GM12878 (cell line): ENCODE measurements around the gene ATN1. TPM values are rescaled to one million over a fixed set of nuclear protein-coding genes. Genes with fewer than 3 reads are reported as not detected.

ENCODE experiments used
- ASH2L ChIP-seq: fragments of 300-600, 200-600 bp; sonication (generic); IDR thresholded peaks from 2 replicates; pipeline ENCODE4 v1.6.1; 2017; ENCODE audit warnings: low read depth, mild to moderate bottlenecking, borderline replicate concordance
- BACH1 ChIP-seq: fragments of 450-650 bp; IDR thresholded peaks from 2 replicates; pipeline ENCODE4 v1.6.1; 2017; ENCODE audit warnings: mild to moderate bottlenecking, borderline replicate concordance
- CTCF ChIP-seq, 3 experiments: IDR thresholded peaks in 2 of 3; conservative IDR thresholded peaks in 1 of 3; 2 replicates each; pipeline ENCODE4 v1.5.1; 2011; ENCODE audit warnings: low read depth in 3 of 3, low read length in 3 of 3, mild to moderate bottlenecking in 3 of 3, control low read depth in 2 of 3, moderate library complexity in 2 of 3, inconsistent platforms in 1 of 3, mixed read lengths in 1 of 3; ENCODE audit not compliant: control insufficient read depth in 2 of 3, insufficient read depth in 1 of 3; ENCODE audit errors: extremely low read depth in 1 of 3
- ETV6 ChIP-seq, 2 experiments: fragments of 450-650 bp in 1 of 2; IDR thresholded peaks in 1 of 2; conservative IDR thresholded peaks in 1 of 2; 2 replicates each; pipeline ENCODE4 v1.6.1; 2014; ENCODE audit warnings: antibody characterized with exemption in 1 of 2, borderline replicate concordance in 1 of 2, low read depth in 1 of 2, mild to moderate bottlenecking in 1 of 2, moderate library complexity in 1 of 2
- JUND ChIP-seq: IDR thresholded peaks from 2 replicates; pipeline ENCODE4 v1.6.1; 2012; ENCODE audit warnings: low read depth, mild to moderate bottlenecking, low read length, improper control_type of control experiment, moderate library complexity
- KDM1A ChIP-seq: fragments of 200-600 bp; sonication (generic); IDR thresholded peaks from 2 replicates; pipeline ENCODE4 v1.6.1; 2016; ENCODE audit warnings: borderline replicate concordance
- MAX ChIP-seq: IDR thresholded peaks from 2 replicates; pipeline ENCODE4 v1.6.1; 2012; ENCODE audit warnings: low read depth, low read length, improper control_type of control experiment
- MXI1 ChIP-seq: fragments of 150-350 bp; IDR thresholded peaks from 2 replicates; pipeline ENCODE4 v1.6.1; 2011; ENCODE audit warnings: low read depth, mild to moderate bottlenecking, inconsistent platforms, low read length, improper control_type of control experiment
- NR2C2 ChIP-seq: IDR thresholded peaks from 2 replicates; pipeline ENCODE4 v1.6.1; 2011; ENCODE audit warnings: borderline replicate concordance, low read depth; ENCODE audit not compliant: control insufficient read depth, insufficient read length
- PRDM15 ChIP-seq: fragments of 450-650 bp; formaldehyde crosslinking; IDR thresholded peaks from 2 replicates; pipeline ENCODE4 v1.4.0; 2020; ENCODE audit warnings: mild to moderate bottlenecking, moderate library complexity
- RELB ChIP-seq: fragments of 450-650 bp; IDR thresholded peaks from 2 replicates; pipeline ENCODE4 v1.6.1; 2017; ENCODE audit warnings: low read depth, mild to moderate bottlenecking, moderate library complexity
- SKIL ChIP-seq: fragments of 450-650 bp; IDR thresholded peaks from 2 replicates; pipeline ENCODE4 v1.6.1; 2017; ENCODE audit warnings: mild to moderate bottlenecking, low read depth, inconsistent platforms; ENCODE audit not compliant: poor library complexity, severe bottlenecking
- SMAD5 ChIP-seq: IDR thresholded peaks from 2 replicates; pipeline ENCODE4 v1.6.1; 2016; ENCODE audit warnings: antibody characterized with exemption, low read depth
- USF2 ChIP-seq: IDR thresholded peaks from 2 replicates; pipeline ENCODE4 v1.6.1; 2011; ENCODE audit warnings: low read depth, low read length, improper control_type of control experiment, borderline replicate concordance
- WRNIP1 ChIP-seq: IDR thresholded peaks from 2 replicates; pipeline ENCODE4 v1.6.1; 2011; ENCODE audit warnings: low read depth, low read length, improper control_type of control experiment, borderline replicate concordance
- ZNF24 ChIP-seq: fragments of 450-650 bp; IDR thresholded peaks from 2 replicates; pipeline ENCODE4 v1.6.1; 2017; ENCODE audit warnings: antibody characterized with exemption, mild to moderate bottlenecking
- polyA plus RNA-seq, 11 experiments: library from polyadenylated mRNA; depleted of rRNA in 4 of 11; unstranded in 6 of 11; stranded (reverse) in 5 of 11; fragments of >200 nt; fragmentation: Nextera tagmentation in 4 of 11; fragmentation: Illumina TruSeq in 1 of 11; extraction: Ambion mirVana in 4 of 11; extraction: Trizol in 1 of 11; gene quantifications; 1 replicate in 1 of 11; 2 replicates in 10 of 11; pipeline versions ENCODE4 v1.2.1 to v1.2.3, GENCODE V29; 2011 to 2016; ENCODE audit warnings: inconsistent platforms in 2 of 11, missing spikeins in 2 of 11, low read depth in 1 of 11
- total RNA-seq, 4 experiments: library from RNA; depleted of rRNA in 3 of 4; stranded (reverse); fragments of >200 nt in 3 of 4; fragmentation: Illumina TruSeq in 1 of 4; extraction: Trizol in 1 of 4; gene quantifications; 2 replicates each; pipeline versions ENCODE4 v1.2.1 to v1.2.3, GENCODE V29; 2013 to 2021

The ATN1 gene
- total and polyA plus RNA-seq, 10 of the 15 experiments (the other 5 are each of a cell fraction or from before 2014, with no cell fraction given), result 0.08 to 44.5 (median 5.0) TPM

GRCh38 chr12:6960593-6961277 lies 33.0 kb downstream of the ATN1 start (continued):
- peak; percentile 67; the same call in 1 of the 2 replicates for TF ChIP-seq JUND
- no peak for TF ChIP-seq BACH1
- TF ChIP-seq ASH2L, result no peak
- TF ChIP-seq MXI1, result no peak; the same call in 1 of the 2 replicates
- TF ChIP-seq CTCF (IDR thresholded peaks at IDR 0.05 in 2 of 3, conservative IDR thresholded peaks at IDR 0.05 in 1 of 3; ENCODE audit: control insufficient read depth in 2 of 3, extremely low read depth in 1 of 3, insufficient read depth in 1 of 3, low read depth in 3 of 3, low read length in 3 of 3), result peak; percentile 55 to 85 (median 63); a peak in 5 of 6 replicates
- no peak for TF ChIP-seq WRNIP1
- TF ChIP-seq RELB, result no peak
- no peak for TF ChIP-seq SKIL
- TF ChIP-seq NR2C2, result no peak
- no peak for TF ChIP-seq SMAD5
- no peak; the same call in none of the 2 replicates for TF ChIP-seq MAX
- TF ChIP-seq USF2, result no peak
- no peak for TF ChIP-seq ZNF24
- TF ChIP-seq ETV6 (conservative IDR thresholded peaks at IDR 0.05 in 1 of 2, IDR thresholded peaks at IDR 0.05 in 1 of 2; ENCODE audit: borderline replicate concordance in 1 of 2, low read depth in 1 of 2), result no peak
- TF ChIP-seq KDM1A, result no peak
- TF ChIP-seq PRDM15 (CRISPR knock-in tag), result no peak
